GM12872 (cell line): ENCODE results near the gene S100A13.

Experiments
- TF ChIP-seq, protein P1 (sequence below): IDR thresholded peaks from 3 replicates; pipeline ENCODE4 v1.5.1; 2011; ENCODE audit warnings: low read depth, mild to moderate bottlenecking, low read length, moderate library complexity; ENCODE audit not compliant: insufficient read depth

Gene S100A13

DNA sequence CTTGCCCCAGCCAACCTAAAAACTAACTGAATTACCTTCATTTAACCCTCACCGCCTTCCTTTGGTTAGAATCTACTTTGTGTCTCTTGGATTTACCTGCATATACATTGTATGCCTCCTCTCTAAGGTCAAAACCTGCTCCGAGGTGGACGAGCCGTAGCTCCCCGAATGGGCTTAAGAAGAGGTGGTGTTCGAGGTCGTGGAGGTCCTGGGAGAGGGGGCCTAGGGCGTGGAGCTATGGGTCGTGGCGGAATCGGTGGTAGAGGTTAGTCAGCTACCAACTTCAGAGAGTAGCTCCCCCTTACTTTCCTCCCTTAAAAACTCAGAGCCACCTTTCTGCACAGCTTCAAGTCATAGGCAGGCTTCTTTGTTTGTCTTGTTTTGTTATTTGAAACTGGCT, 15.8 kb upstream of the S100A13 start:
- TF ChIP-seq, protein P1, sequence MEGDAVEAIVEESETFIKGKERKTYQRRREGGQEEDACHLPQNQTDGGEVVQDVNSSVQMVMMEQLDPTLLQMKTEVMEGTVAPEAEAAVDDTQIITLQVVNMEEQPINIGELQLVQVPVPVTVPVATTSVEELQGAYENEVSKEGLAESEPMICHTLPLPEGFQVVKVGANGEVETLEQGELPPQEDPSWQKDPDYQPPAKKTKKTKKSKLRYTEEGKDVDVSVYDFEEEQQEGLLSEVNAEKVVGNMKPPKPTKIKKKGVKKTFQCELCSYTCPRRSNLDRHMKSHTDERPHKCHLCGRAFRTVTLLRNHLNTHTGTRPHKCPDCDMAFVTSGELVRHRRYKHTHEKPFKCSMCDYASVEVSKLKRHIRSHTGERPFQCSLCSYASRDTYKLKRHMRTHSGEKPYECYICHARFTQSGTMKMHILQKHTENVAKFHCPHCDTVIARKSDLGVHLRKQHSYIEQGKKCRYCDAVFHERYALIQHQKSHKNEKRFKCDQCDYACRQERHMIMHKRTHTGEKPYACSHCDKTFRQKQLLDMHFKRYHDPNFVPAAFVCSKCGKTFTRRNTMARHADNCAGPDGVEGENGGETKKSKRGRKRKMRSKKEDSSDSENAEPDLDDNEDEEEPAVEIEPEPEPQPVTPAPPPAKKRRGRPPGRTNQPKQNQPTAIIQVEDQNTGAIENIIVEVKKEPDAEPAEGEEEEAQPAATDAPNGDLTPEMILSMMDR: no peak

DNA sequence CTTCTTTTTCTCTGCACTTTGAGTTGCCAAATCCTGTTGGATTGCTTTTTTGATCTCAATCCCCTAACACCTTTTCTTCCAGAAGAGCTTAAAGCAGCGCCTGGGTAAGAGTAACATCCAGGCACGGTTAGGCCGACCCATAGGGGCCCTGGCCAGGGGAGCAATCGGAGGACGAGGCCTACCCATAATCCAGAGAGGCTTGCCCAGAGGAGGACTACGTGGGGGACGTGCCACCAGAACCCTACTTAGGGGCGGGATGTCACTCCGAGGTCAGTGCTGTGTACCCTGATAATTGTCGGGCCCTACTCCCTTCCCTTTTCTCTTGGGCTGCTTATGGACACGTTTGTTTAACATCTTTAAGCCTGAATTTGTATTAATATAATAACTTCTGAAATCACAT, 14.9 kb upstream of the S100A13 start:
- TF ChIP-seq, protein P1: no peak

DNA sequence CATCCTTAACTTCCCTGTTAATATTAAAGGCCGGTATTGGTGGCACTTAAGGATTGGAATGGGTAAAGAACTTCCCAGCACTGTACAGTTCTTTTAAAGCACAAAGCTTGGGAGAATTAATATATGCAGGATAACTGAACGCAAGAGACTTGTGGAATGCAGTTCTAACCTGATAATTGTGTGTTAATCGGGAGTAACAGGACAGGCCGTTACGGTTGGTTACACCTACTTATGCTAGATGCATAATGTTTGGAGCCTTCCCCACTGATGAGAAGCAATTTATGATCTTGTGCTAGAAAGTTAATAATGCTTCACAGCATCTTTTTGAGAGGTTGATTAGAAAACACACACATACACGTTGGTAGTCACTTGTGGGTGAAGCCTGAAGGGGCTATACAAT, 13.6 kb upstream of the S100A13 start:
- TF ChIP-seq, protein P1: no peak

DNA sequence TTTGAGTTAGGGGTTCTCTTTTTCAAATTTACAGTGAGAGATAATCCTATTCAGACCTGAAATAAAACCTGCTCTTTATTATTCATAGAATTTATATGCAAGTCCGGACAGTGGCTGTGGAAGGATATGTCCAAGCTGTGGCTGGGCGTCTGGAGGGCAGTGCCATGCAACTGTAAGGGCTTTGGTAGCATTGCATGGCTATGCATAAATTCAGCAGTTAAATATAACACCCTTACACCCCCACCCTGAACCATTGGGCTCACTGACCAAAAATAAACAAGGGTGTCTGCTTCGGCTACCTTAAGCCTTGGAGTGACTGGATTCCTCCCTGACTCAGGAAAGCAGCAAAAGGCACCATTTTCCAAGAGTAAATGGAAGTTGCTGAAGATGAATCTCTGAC, 12.0 kb upstream of the S100A13 start:
- TF ChIP-seq, protein P1: no peak

DNA sequence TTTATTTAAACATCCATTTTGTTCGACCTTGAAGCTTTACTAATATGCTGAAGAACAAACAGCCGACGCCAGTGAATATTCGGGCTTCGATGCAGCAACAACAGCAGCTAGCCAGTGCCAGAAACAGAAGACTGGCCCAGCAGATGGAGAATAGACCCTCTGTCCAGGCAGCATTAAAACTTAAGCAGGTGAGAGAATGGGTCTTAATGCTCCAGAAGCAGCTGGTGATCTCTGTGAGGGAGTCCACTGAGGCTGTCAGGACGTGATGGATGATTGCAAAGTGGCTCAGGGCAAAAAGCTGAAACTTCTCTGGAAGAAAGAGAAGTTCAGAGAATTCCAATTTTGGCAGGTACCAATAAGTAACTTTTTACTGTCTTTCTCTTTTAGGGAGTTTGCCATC, 11.0 kb upstream of the S100A13 start:
- TF ChIP-seq, protein P1: no peak

DNA sequence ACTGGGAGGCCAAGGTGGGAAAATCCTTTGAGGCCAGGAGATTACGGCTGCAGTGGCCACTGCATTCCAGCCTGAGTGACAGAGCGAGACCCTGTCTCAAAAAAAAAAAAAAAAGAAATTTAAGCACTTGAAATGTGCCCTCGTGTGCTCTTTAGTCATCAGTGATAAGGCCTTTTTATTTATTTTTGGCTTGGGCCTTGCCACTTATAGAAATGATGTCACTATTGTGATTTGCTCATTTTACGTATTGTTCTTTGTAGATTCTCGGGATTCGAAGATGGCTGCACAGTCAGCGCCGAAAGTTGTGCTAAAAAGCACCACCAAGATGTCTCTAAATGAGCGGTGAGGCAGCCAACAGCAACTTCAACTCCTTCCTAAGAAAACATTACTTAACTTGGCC, 9.0 kb upstream of the S100A13 start:
- TF ChIP-seq, protein P1: no peak

DNA sequence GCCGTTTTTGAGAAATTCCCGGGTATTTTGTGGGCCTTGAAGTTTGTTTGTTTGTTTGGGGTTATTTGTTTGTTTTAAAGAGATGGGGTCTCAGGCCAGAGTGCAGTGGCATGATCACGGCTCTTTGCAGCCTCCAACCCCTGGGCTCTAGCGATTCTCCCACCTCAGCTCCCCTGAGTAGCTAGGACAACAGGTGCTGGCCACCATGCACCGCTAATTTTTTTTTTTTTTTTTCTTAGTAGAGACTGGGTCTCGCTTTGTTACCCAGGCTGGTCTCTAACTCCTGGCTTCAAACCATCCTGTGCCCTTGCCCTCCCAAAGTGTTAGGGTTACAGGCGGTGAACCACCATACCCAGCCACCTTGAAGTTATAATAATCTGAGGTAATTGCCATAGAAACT, 8.6 kb upstream of the S100A13 start:
- TF ChIP-seq, protein P1: no peak
